Common myeloid progenitor, CD34-positive (primary cell): ENCODE results near the gene OS9.

Experiments used
- CTCF ChIA-PET: fragments of 350-600 bp; sonication (Branson Sonifier 250); formaldehyde crosslinking; loops from one replicate; lab custom pipeline; 2021; ENCODE audit warnings: antibody characterized with exemption; lab: Charles Lee
- POLR2A ChIA-PET: fragments of 350-600 bp; sonication (Branson Sonifier 250); formaldehyde crosslinking; loops from one replicate; lab custom pipeline; 2021; ENCODE audit warnings: antibody characterized with exemption; lab: Charles Lee
- DNase-seq, 3 donors: peaks; one replicate each; pipeline versions ENCODE4 v3.0.0 to v3.0.0-alpha.2; 2013
- H3K27ac ChIP-seq, 2 experiments: 1 replicate in 1 of 2; 2 replicates in 1 of 2; pipeline ENCODE4 v1.7.0; 2013; ENCODE audit warnings: inconsistent platforms in 2 of 2, low read length in 2 of 2, mild to moderate bottlenecking in 2 of 2, low read depth in 1 of 2, moderate library complexity in 1 of 2; ENCODE audit not compliant: severe bottlenecking in 2 of 2, insufficient read depth in 1 of 2, poor library complexity in 1 of 2
- H3K27me3 ChIP-seq, 5 experiments: replicated peaks in 2 of 5; 1 replicate in 3 of 5; 2 replicates in 2 of 5; pipeline versions ENCODE4 v1.6.1 to v1.7.0; 2013; ENCODE audit warnings: low read length in 4 of 5, mild to moderate bottlenecking in 2 of 5, moderate library complexity in 2 of 5, inconsistent platforms in 1 of 5; ENCODE audit not compliant: insufficient read depth in 5 of 5, control insufficient read depth in 4 of 5
- H3K36me3 ChIP-seq, 4 experiments: 1 replicate in 2 of 4; 2 replicates in 2 of 4; pipeline versions ENCODE4 v1.6.1 to v1.7.0; 2013; ENCODE audit warnings: low read length in 3 of 4, control low read depth in 1 of 4, mild to moderate bottlenecking in 1 of 4; ENCODE audit not compliant: control insufficient read depth in 4 of 4, insufficient read depth in 4 of 4
- H3K4me1 ChIP-seq, 4 experiments: 1 replicate in 3 of 4; 2 replicates in 1 of 4; pipeline versions ENCODE4 v1.6.1 to v1.7.1; 2013; ENCODE audit warnings: low read length in 3 of 4, mild to moderate bottlenecking in 3 of 4, control low read depth in 1 of 4, inconsistent platforms in 1 of 4, moderate library complexity in 1 of 4; ENCODE audit not compliant: control insufficient read depth in 4 of 4, insufficient read depth in 4 of 4; ENCODE audit errors: control extremely low read depth in 1 of 4
- H3K4me3 ChIP-seq, 7 experiments: 1 replicate in 4 of 7; 2 replicates in 3 of 7; pipeline versions ENCODE4 v1.5.1 to v1.7.0; 2013; ENCODE audit warnings: mild to moderate bottlenecking in 7 of 7, low read length in 6 of 7, moderate library complexity in 6 of 7, inconsistent platforms in 2 of 7, low read depth in 2 of 7, control low read depth in 1 of 7; ENCODE audit not compliant: insufficient read depth in 4 of 7, control insufficient read depth in 1 of 7; ENCODE audit errors: extremely low read depth in 1 of 7
- H3K9me3 ChIP-seq, 5 experiments: 1 replicate in 4 of 5; 2 replicates in 1 of 5; pipeline versions ENCODE4 v1.6.1 to v1.7.1; 2013; ENCODE audit warnings: low read length in 4 of 5, mild to moderate bottlenecking in 2 of 5, inconsistent platforms in 1 of 5, low read depth in 1 of 5, moderate library complexity in 1 of 5; ENCODE audit not compliant: control insufficient read depth in 4 of 5, insufficient read depth in 2 of 5; ENCODE audit errors: control extremely low read depth in 1 of 5
- WGBS: methylation state at CpG from one replicate; pipeline ENCODE4 v1.1.5; 2013; ENCODE audit not compliant: insufficient coverage; 5-methylcytosine and 5-hydroxymethylcytosine counted together

OS9 gene

GRCh38 chr12:57760347-57760982 is 66.5 kb downstream of the OS9 start:
- H3K4me1 ChIP-seq = peaks cover 4 to 27% (median 25%) of the 10 kb centered on the region in 4 experiments
- H3K36me3 ChIP-seq = peaks cover 0 to 16% (median 7%) of the 10 kb centered on the region in 4 experiments
- no peaks in the 10 kb centered on the region for H3K9me3 ChIP-seq
- peaks cover 0 to 29% (median 13%) of the 10 kb centered on the region in 5 experiments for H3K27me3 ChIP-seq
- WGBS = 100% methylated on average over 2 of the region's 3 CpGs
- H3K27ac ChIP-seq = no peak overlapping the region
- H3K4me3 ChIP-seq = no peak overlapping the region
- DNase-seq = no peak
- ChIA-PET POLR2A (interaction anchor here (1.0 kb wide), 1 partner anchor 11 kb away, joined by 3 read pairs; no protein-coding TSS in a partner anchor), CTCF (interaction anchor here (1.2 to 7.4 kb wide), 8 partner anchors 8 to 134 kb away, joined by 3 to 74 read pairs (median 10); partner anchors contain the start of genes CYP27B1, EEF1AKMT3, METTL1 and TSPAN31)

DNA sequence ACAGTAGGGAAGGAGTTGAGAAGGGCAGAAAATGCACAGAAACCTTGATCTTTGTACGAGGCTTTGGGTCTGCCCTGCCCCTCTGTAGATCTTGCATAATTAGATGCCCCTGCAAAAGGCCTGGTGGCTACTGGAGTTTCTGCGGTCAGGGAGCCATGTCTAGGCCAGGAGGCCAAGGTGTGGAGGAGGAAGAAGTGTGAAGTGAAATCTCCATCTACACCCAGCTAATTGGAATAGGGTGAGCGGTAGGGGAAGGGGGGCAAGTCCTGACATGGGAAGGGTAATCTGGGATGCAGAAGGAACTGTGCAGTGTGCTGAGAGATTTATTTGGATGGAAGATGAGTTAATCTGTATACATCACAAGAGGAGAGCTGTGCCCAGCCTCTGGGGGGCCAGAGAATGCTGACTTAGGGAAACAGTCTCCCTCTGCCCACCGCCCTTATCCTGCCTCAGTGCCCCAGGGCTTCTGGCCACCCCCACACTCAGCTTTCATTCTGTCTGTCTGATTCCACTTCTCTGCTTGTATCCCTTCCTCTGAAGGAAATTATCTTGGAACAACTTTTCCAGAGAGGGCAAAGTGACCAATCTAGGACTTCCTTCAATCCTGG is 67.6 kb downstream of the OS9 start:
- POLR2A ChIA-PET = interaction anchor here (1.0 kb wide), 1 partner anchor 12 kb away, joined by 3 read pairs; no protein-coding TSS in a partner anchor
- H3K4me3 ChIP-seq = no peak overlapping the region

GRCh38 chr12:57762463-57762862 is 68.5 kb downstream of the OS9 start:
- Histone ChIP-seq H3K27me3 (peaks cover 0 to 49% (median 20%) of the 10 kb centered on the region in 5 experiments), H3K4me1 (peaks cover 0 to 29% (median 26%) of the 10 kb centered on the region in 4 experiments), H3K27ac (no peak overlapping the region), H3K4me3 (no peak overlapping the region), H3K36me3 (peaks cover 0 to 16% (median 7%) of the 10 kb centered on the region in 4 experiments), H3K9me3 (no peaks in the 10 kb centered on the region)
- no peak for DNase-seq
- 100% methylated on average over 1 of the region's 2 CpGs for WGBS
- ChIA-PET POLR2A (no interaction called here), CTCF (interaction anchor here (7.4 kb wide), 1 partner anchor 14 kb away, joined by 74 read pairs; the partner anchor contains the start of genes EEF1AKMT3 and METTL1)

More for the DNA sequence above, 67.6 kb downstream of the OS9 start:
- peaks cover under 1 to 29% (median 26%) of the 10 kb centered on the region in 4 experiments for H3K4me1 ChIP-seq
- H3K27ac ChIP-seq = no peak overlapping the region
- CTCF ChIA-PET = interaction anchor here (1.3 to 7.4 kb wide), 3 partner anchors 14 to 32 kb away, joined by 4 to 74 read pairs (median 5); partner anchors contain the start of genes EEF1AKMT3 and METTL1
- DNase-seq = no peak
- peaks cover 0 to 16% (median 7%) of the 10 kb centered on the region in 4 experiments for H3K36me3 ChIP-seq
- H3K9me3 ChIP-seq = no peaks in the 10 kb centered on the region
- 100% methylated on average over 2 of the region's 4 CpGs for WGBS
- peaks cover 0 to 39% (median 18%) of the 10 kb centered on the region in 5 experiments for H3K27me3 ChIP-seq

GRCh38 chr12:57763881-57764661 is 70.1 kb downstream of the OS9 start:
- Histone ChIP-seq H3K36me3 (peaks cover 0 to 10% (median 5%) of the 10 kb centered on the region in 4 experiments), H3K4me1 (peaks cover 0 to 29% (median 26%) of the 10 kb centered on the region in 4 experiments), H3K9me3 (no peaks in the 10 kb centered on the region), H3K27me3 (peaks cover 0 to 50% (median 20%) of the 10 kb centered on the region in 5 experiments), H3K4me3 (peak overlapping the region in 1 of 7 experiments; percentile 77), H3K27ac (no peak overlapping the region)
- POLR2A ChIA-PET = no interaction called here
- CTCF ChIA-PET = interaction anchor here (1.5 to 7.4 kb wide), 3 partner anchors 8 to 22 kb away, joined by 4 to 74 read pairs (median 43); partner anchors contain the start of genes EEF1AKMT3, MARCHF9 and METTL1
- WGBS = 95% methylated on average over 4 of the region's 6 CpGs
- no peak for DNase-seq

DNA sequence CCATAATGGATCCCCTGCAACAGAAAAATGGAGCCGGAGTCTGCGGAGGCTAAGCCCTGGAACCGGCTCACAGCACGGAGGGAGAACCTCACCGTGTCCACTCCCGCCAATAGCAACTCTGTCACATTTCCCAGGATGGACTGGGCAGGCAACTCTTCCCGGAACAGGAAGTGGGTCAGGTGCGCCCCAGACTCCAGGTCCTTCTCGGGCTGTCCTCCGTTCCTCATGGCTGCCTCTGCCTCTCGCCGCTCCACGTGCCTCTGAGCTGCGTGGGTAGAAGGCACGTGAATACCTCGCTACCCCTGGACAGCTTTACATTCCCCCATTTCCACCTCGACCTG is 70.7 kb downstream of the OS9 start:
- Histone ChIP-seq H3K27me3 (peaks cover 0 to 50% (median 20%) of the 10 kb centered on the region in 5 experiments), H3K36me3 (peaks cover 2 to 14% (median 9%) of the 10 kb centered on the region in 4 experiments), H3K9me3 (no peaks in the 10 kb centered on the region), H3K27ac (no peak overlapping the region), H3K4me3 (peak overlapping the region in 6 of 7 experiments; percentile 40 to 77 (median 59)), H3K4me1 (peaks cover 0 to 29% (median 26%) of the 10 kb centered on the region in 4 experiments)
- no peak for DNase-seq
- POLR2A ChIA-PET = no interaction called here
- 16% methylated on average over 15 of the region's 17 CpGs for WGBS
- CTCF ChIA-PET = interaction anchor here (0.9 to 7.4 kb wide), 4 partner anchors 8 to 36 kb away, joined by 3 to 74 read pairs (median 24); partner anchors contain the start of genes EEF1AKMT3, MARCHF9 and METTL1

GRCh38 chr12:57765003-57765697 is 71.2 kb downstream of the OS9 start:
- Histone ChIP-seq H3K36me3 (peaks cover 3 to 17% (median 13%) of the 10 kb centered on the region in 4 experiments), H3K27me3 (peaks cover 0 to 50% (median 20%) of the 10 kb centered on the region in 5 experiments), H3K27ac (no peak overlapping the region), H3K4me1 (peaks cover 0 to 29% (median 26%) of the 10 kb centered on the region in 4 experiments), H3K4me3 (peak overlapping the region; percentile 30 to 77 (median 58)), H3K9me3 (no peaks in the 10 kb centered on the region)
- POLR2A ChIA-PET = no interaction called here
- CTCF ChIA-PET = interaction anchor here (0.9 to 7.4 kb wide), 4 partner anchors 9 to 36 kb away, joined by 3 to 74 read pairs (median 24); partner anchors contain the start of genes EEF1AKMT3, MARCHF9 and METTL1
- DNase-seq = peak in 2 of 3 donors; percentile 60 to 67
- 1% methylated on average over 53 of the region's 60 CpGs for WGBS
